Endothelial cell of umbilical vein (primary cell): ENCODE measurements around the gene DNAJB1. TPM values are rescaled to one million over a fixed set of nuclear protein-coding genes. Genes with fewer than 3 reads are reported as not detected.

Source experiments
- BruUV-seq: library from RNA; stranded (reverse); fragments of 400-500 nt; replicated peaks from 2 replicates; lab custom pipeline; 2021; lab: Mats Ljungman, UMichigan
- CTCF ChIA-PET: fragments of 300-600, 350-600 bp; sonication (Branson Sonifier 250); formaldehyde crosslinking; loops from one replicate; lab custom pipeline; 2021; ENCODE audit warnings: antibody characterized with exemption, inconsistent platforms; lab: Charles Lee
- POLR2A ChIA-PET: fragments of 300-600, 350-600 bp; sonication (Branson Sonifier 250); formaldehyde crosslinking; loops from one replicate; lab custom pipeline; 2021; ENCODE audit warnings: antibody characterized with exemption, inconsistent platforms; lab: Charles Lee
- DNase-seq: peaks from one replicate; pipeline ENCODE4 v3.0.0-alpha.2; 2011; ENCODE audit warnings: low read depth, low spot score
- FAIRE-seq: peaks from 2 replicates; lab custom pipeline; 2011; peaks lifted over from hg19 to GRCh38; lab: Jason Lieb, UNC
- H2AFZ ChIP-seq: 2 replicates; pipeline ENCODE4 v1.6.0; 2012; ENCODE audit warnings: low read depth, low read length, control low read depth, inconsistent platforms
- H3K27ac ChIP-seq: 2 replicates; pipeline ENCODE4 v1.5.1; 2011; ENCODE audit warnings: low read depth, mild to moderate bottlenecking, control low read depth, low read length, moderate library complexity; ENCODE audit not compliant: insufficient read depth
- H3K27me3 ChIP-seq, 2 experiments: 2 replicates each; pipeline versions ENCODE4 v1.6.0 to v1.6.1; 2011; ENCODE audit warnings: low read length in 2 of 2, mixed read lengths in 1 of 2; ENCODE audit not compliant: control insufficient read depth in 2 of 2, insufficient read depth in 2 of 2
- H3K36me3 ChIP-seq, 2 experiments: 2 replicates in 1 of 2; 3 replicates in 1 of 2; pipeline ENCODE4 v1.5.1; 2011; ENCODE audit warnings: low read length in 2 of 2, mild to moderate bottlenecking in 1 of 2, moderate library complexity in 1 of 2; ENCODE audit not compliant: control insufficient read depth in 2 of 2, insufficient read depth in 2 of 2; ENCODE audit errors: extremely low read depth in 1 of 2
- H3K4me1 ChIP-seq: 3 replicates; pipeline ENCODE4 v1.5.1; 2011; ENCODE audit warnings: mild to moderate bottlenecking, low read length; ENCODE audit not compliant: control insufficient read depth, insufficient read depth; ENCODE audit errors: extremely low read depth
- H3K4me2 ChIP-seq: 2 replicates; pipeline ENCODE4 v1.6.1; 2011; ENCODE audit warnings: low read length, control low read depth, mixed read lengths; ENCODE audit not compliant: insufficient read depth
- H3K4me3 ChIP-seq, 3 experiments: fragments of 200-600 bp in 1 of 3; sonication (generic), shearing (Covaris generic) in 1 of 3; replicated peaks in 1 of 3; 2 replicates each; pipeline ENCODE4 v1.5.1; 2011 to 2016; ENCODE audit warnings: control low read depth in 3 of 3, low read length in 3 of 3, mild to moderate bottlenecking in 2 of 3, inconsistent platforms in 1 of 3, low read depth in 1 of 3, moderate library complexity in 1 of 3; ENCODE audit not compliant: insufficient read depth in 1 of 3
- H3K79me2 ChIP-seq: 2 replicates; pipeline ENCODE4 v1.6.0; 2012; ENCODE audit warnings: low read length, inconsistent platforms; ENCODE audit not compliant: control insufficient read depth, insufficient read depth
- H3K9ac ChIP-seq: replicated peaks from 2 replicates; pipeline ENCODE3; 2011; ENCODE audit warnings: low read length, control low read depth; ENCODE audit not compliant: insufficient read depth; ENCODE audit errors: extremely low read depth
- H3K9me1 ChIP-seq: replicated peaks from 3 replicates; pipeline ENCODE4 v1.6.0; 2011; ENCODE audit warnings: mild to moderate bottlenecking, low read length; ENCODE audit not compliant: control insufficient read depth, insufficient read depth; ENCODE audit errors: extremely low read depth
- H3K9me3 ChIP-seq: replicated peaks from 2 replicates; pipeline ENCODE4 v1.5.1; 2012; ENCODE audit warnings: low read length, inconsistent platforms; ENCODE audit not compliant: control insufficient read depth, insufficient read depth
- H4K20me1 ChIP-seq: replicated peaks from 2 replicates; pipeline ENCODE3; 2011; ENCODE audit warnings: mild to moderate bottlenecking, low read length; ENCODE audit not compliant: control insufficient read depth, insufficient read depth; ENCODE audit errors: extremely low read depth
- EZH2 ChIP-seq: IDR thresholded peaks from 2 replicates; pipeline ENCODE4 v1.6.1; 2012; ENCODE audit warnings: borderline replicate concordance, low read depth, mild to moderate bottlenecking, moderate library complexity, low read length, inconsistent platforms; ENCODE audit not compliant: severe bottlenecking
- FOS ChIP-seq: IDR thresholded peaks from 2 replicates; pipeline ENCODE4 v1.6.1; 2011; ENCODE audit warnings: mild to moderate bottlenecking, low read length, moderate library complexity, borderline replicate concordance; ENCODE audit not compliant: insufficient read depth
- GATA2 ChIP-seq: IDR thresholded peaks from 2 replicates; pipeline ENCODE4 v1.7.0; 2011; ENCODE audit warnings: low read depth, mild to moderate bottlenecking, moderate library complexity, mixed read lengths, low read length; ENCODE audit not compliant: insufficient read length, insufficient read depth
- JUN ChIP-seq: IDR thresholded peaks from 2 replicates; pipeline ENCODE4 v1.6.1; 2011; ENCODE audit warnings: borderline replicate concordance, low read depth; ENCODE audit not compliant: insufficient read length, insufficient read depth
- MAX ChIP-seq: IDR thresholded peaks from 2 replicates; pipeline ENCODE4 v1.6.1; 2011; ENCODE audit not compliant: insufficient read depth, insufficient read length
- MYC ChIP-seq: IDR thresholded peaks from one replicate; pipeline ENCODE4 v1.6.1; 2011; ENCODE audit warnings: mild to moderate bottlenecking, low read depth, low read length
- POLR2A ChIP-seq: IDR thresholded peaks from 2 replicates; pipeline ENCODE4 v1.6.1; 2012; ENCODE audit warnings: low read depth, mild to moderate bottlenecking, control low read depth, low read length
- POLR2AphosphoS5 ChIP-seq: IDR thresholded peaks from 2 replicates; pipeline ENCODE4 v1.6.1; 2012; ENCODE audit warnings: low read depth, mild to moderate bottlenecking, control low read depth, low read length, moderate library complexity; ENCODE audit not compliant: insufficient read depth
- dilution Hi-C: fragments of 300-500 bp; cut with MboI; formaldehyde crosslinking; loops from one replicate; pipeline ENCODE4 v1.15.0; 2019; ENCODE audit warnings: low sequenced_read_pairs; ENCODE audit not compliant: extremely low pct_ligation_motif_present
- intact Hi-C: fragments of 100-400 bp; cut with micrococcal nuclease; formaldehyde crosslinking; loops from one replicate; pipeline ENCODE4 v1.10.0; 2022
- polyA plus RNA-seq, 4 experiments: library from polyadenylated mRNA; depleted of rRNA in 3 of 4; stranded (reverse) in 3 of 4; unstranded in 1 of 4; fragments of >200 nt; gene quantifications; 2 replicates each; pipeline versions ENCODE4 v1.2.1 to v1.2.3, GENCODE V29; 2011 to 2012; ENCODE audit warnings: missing spikeins in 1 of 4
- total RNA-seq: library from RNA; stranded (reverse); gene quantifications from 2 replicates; pipeline ENCODE4 v1.2.3, GENCODE V29; 2021
- TF ChIP-seq, protein P1 (sequence below), 2 donors: IDR thresholded peaks; 1 replicate in 1 of 2; 2 replicates in 1 of 2; pipeline ENCODE4 v1.5.1; 2011; ENCODE audit warnings: low read length in 2 of 2, mild to moderate bottlenecking in 2 of 2, moderate library complexity in 2 of 2, control low read depth in 1 of 2, inconsistent platforms in 1 of 2, low read depth in 1 of 2; ENCODE audit not compliant: insufficient read depth in 1 of 2; ENCODE audit errors: extremely low read depth in 1 of 2

The DNAJB1 gene
- total and polyA plus RNA-seq, 2 donors (not counting 3 experiments of a cell fraction or from before 2014, with no cell fraction given), result 58.6 to 59.8 TPM

GRCh38 chr19:14544047-14544446, 25.9 kb upstream of the DNAJB1 start:
- BruUV-seq, result no TSS peak
- dilution Hi-C loops (no loop called here), intact Hi-C loops (no loop called here)
- DNase-seq (no peak), FAIRE-seq (no peak)
- Histone ChIP-seq H4K20me1 (no peaks in the 10 kb centered on the region), H2AFZ (no peak overlapping the region), H3K9ac (no peak overlapping the region), H3K27ac (no peak overlapping the region), H3K36me3 (peaks cover 0 to 1% of the 10 kb centered on the region in 2 experiments), H3K9me3 (no peaks in the 10 kb centered on the region), H3K4me2 (no peak overlapping the region), H3K4me3 (no peak overlapping the region), H3K27me3 (no peaks in the 10 kb centered on the region), H3K79me2 (peaks cover 2% of the 10 kb centered on the region), H3K9me1 (no peaks in the 10 kb centered on the region), H3K4me1 (no peaks in the 10 kb centered on the region)
- ChIA-PET CTCF (interaction anchor here (0.6 kb wide), 1 partner anchor 332 kb away, joined by 3 read pairs; no protein-coding TSS in a partner anchor), POLR2A (interaction anchor here (0.6 kb wide), 1 partner anchor 22 kb away, joined by 6 read pairs; no protein-coding TSS in a partner anchor)
- no peak for TF ChIP-seq MAX
- TF ChIP-seq, protein P1, sequence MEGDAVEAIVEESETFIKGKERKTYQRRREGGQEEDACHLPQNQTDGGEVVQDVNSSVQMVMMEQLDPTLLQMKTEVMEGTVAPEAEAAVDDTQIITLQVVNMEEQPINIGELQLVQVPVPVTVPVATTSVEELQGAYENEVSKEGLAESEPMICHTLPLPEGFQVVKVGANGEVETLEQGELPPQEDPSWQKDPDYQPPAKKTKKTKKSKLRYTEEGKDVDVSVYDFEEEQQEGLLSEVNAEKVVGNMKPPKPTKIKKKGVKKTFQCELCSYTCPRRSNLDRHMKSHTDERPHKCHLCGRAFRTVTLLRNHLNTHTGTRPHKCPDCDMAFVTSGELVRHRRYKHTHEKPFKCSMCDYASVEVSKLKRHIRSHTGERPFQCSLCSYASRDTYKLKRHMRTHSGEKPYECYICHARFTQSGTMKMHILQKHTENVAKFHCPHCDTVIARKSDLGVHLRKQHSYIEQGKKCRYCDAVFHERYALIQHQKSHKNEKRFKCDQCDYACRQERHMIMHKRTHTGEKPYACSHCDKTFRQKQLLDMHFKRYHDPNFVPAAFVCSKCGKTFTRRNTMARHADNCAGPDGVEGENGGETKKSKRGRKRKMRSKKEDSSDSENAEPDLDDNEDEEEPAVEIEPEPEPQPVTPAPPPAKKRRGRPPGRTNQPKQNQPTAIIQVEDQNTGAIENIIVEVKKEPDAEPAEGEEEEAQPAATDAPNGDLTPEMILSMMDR (IDR thresholded peaks at IDR 0.05; ENCODE audit: extremely low read depth in 1 of 2, insufficient read depth in 1 of 2, low read depth in 1 of 2, low read length in 2 of 2), result no peak
- no peak for TF ChIP-seq POLR2AphosphoS5
- no peak for TF ChIP-seq JUN
- TF ChIP-seq POLR2A, result no peak
- no peak for TF ChIP-seq FOS
- no peak for TF ChIP-seq EZH2
- no peak for TF ChIP-seq GATA2
- no peak for TF ChIP-seq MYC
